AG10803 (cell line): ENCODE data around the gene RASSF4.

Source experiments
- DNase-seq: peaks from one replicate; pipeline ENCODE4 v3.0.0; 2010; ENCODE audit warnings: low read depth
- H3K4me3 ChIP-seq: 2 replicates; pipeline ENCODE4 v1.5.1; 2011; ENCODE audit warnings: mild to moderate bottlenecking, low read length, control low read depth
- CTCF ChIP-seq: conservative IDR thresholded peaks from 2 replicates; pipeline ENCODE4 v1.5.1; 2011; ENCODE audit warnings: mild to moderate bottlenecking, low read length, control low read depth, inconsistent platforms

RASSF4 gene

GRCh38 chr10:44914891-44915290, 44.7 kb upstream of the RASSF4 start:
- no peak for DNase-seq
- H3K4me3 ChIP-seq: no peak overlapping the region
- no peak for TF ChIP-seq CTCF

GRCh38 chr10:44916429-44916828, 43.2 kb upstream of the RASSF4 start:
- no peak for DNase-seq
- no peak overlapping the region for H3K4me3 ChIP-seq
- no peak for TF ChIP-seq CTCF

GRCh38 chr10:44917848-44918247, 41.8 kb upstream of the RASSF4 start:
- TF ChIP-seq CTCF: no peak
- no peak overlapping the region for H3K4me3 ChIP-seq
- DNase-seq: no peak

- H3K4me3 ChIP-seq: no peak overlapping the region
- TF ChIP-seq CTCF: no peak
- no peak for DNase-seq
These were observed 39.4 kb upstream of the RASSF4 start for GRCh38 chr10:44920252-44920651.

DNA sequence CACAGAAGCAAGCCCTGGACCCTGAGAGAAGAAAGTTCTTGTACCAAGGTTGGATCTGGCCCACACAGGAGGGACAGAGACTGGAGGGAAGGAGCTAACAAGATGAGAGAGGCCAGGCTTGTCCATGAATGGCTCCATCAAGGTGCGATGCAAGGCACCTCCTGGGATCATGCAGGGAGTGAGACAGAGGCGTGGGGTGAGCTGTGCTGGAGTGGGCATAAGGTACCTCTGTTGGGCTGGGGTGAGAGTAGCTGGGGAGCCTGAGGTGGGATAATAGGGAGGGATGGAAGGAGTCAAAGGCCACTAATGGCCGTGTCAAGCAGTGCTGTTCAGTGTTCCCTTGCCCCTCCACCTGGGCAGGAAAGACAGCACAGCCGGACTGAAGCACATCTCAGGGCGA, 38.5 kb upstream of the RASSF4 start:
- no peak for TF ChIP-seq CTCF
- H3K4me3 ChIP-seq: no peak overlapping the region
- no peak for DNase-seq

- TF ChIP-seq CTCF: no peak
- no peak overlapping the region for H3K4me3 ChIP-seq
- DNase-seq: no peak
These were observed 38.1 kb upstream of the RASSF4 start for GRCh38 chr10:44921506-44921905.

GRCh38 chr10:44922021-44922420, 37.6 kb upstream of the RASSF4 start:
- TF ChIP-seq CTCF: no peak
- no peak overlapping the region for H3K4me3 ChIP-seq
- DNase-seq: no peak
